Posterior cingulate gyrus (tissue), 11 donors: ENCODE results near the gene KRT34.
A peak's percentile ranks its signal among the peaks of the same experiment; 100 is the strongest.
"Not testable (repeated sequence)": the region's sequence is repeated elsewhere in the genome, so short reads cannot be mapped to it uniquely, and the experiment has no call there.

ENCODE experiments used
- DNase-seq, 10 donors: peaks; one replicate each; pipeline versions ENCODE4 v3.0.0 to v3.0.0-alpha.2; 2020 to 2021; ENCODE audit warnings: mixed read lengths in 3 of 10
- intact Hi-C: fragments of 100-400 bp; cut with DNase I; formaldehyde crosslinking; loops from one replicate; pipeline ENCODE4 v1.15.1; 2023

KRT34 gene

GRCh38 chr17:41369023-41369422, 13.1 kb downstream of the KRT34 start:
- DNase-seq, result no peak
- intact Hi-C loops, result no loop called here

GRCh38 chr17:41367426-41368075, 14.6 kb downstream of the KRT34 start:
- no peak for DNase-seq
- intact Hi-C loops, result no loop called here

- intact Hi-C loops, result no loop called here
- DNase-seq, result no peak
Measured at GRCh38 chr17:41366070-41366469, 16.0 kb downstream of the KRT34 start.

- DNase-seq, result no peak
- intact Hi-C loops, result no loop called here
Measured at GRCh38 chr17:41363881-41364280, 18.2 kb downstream of the KRT34 start.

GRCh38 chr17:41360296-41360995, 21.7 kb downstream of the KRT34 start:
- intact Hi-C loops, result no loop called here
- no peak for DNase-seq

- intact Hi-C loops, result no loop called here
Measured at GRCh38 chr17:41354536-41354935, 27.6 kb downstream of the KRT34 start.

GRCh38 chr17:41352597-41353366, 29.3 kb downstream of the KRT34 start:
- DNase-seq, result no peak
- intact Hi-C loops, result no loop called here

More at GRCh38 chr17:41354536-41354935, 27.6 kb downstream of the KRT34 start:
- no peak for DNase-seq

- no peak for DNase-seq
- intact Hi-C loops, result no loop called here
Measured at GRCh38 chr17:41351177-41351576, 30.9 kb downstream of the KRT34 start.

- intact Hi-C loops, result not testable (repeated sequence)
- peak in 2 of 10 donors; percentile 37 to 59 for DNase-seq
Measured at GRCh38 chr17:41350381-41350878, 31.7 kb downstream of the KRT34 start, which contains the start of gene KRT33A. KRT33A (minus strand) TSS chr17:41350828; CDS start chr17:41350767, 61 bp downstream.

- intact Hi-C loops, result no loop called here
- DNase-seq, result peak in 2 of 10 donors; percentile 27 to 42
Measured at GRCh38 chr17:41347869-41348760, 34.0 kb downstream of the KRT34 start.

- intact Hi-C loops, result not testable (repeated sequence)
- peak in 1 of 10 donors; percentile 59 for DNase-seq
Measured at GRCh38 chr17:41346421-41346820, 35.7 kb downstream of the KRT34 start.

- intact Hi-C loops, result no loop called here
- DNase-seq, result peak in 1 of 10 donors; percentile 50
Measured at GRCh38 chr17:41345992-41346391, 36.1 kb downstream of the KRT34 start.

GRCh38 chr17:41343029-41343428, 39.1 kb downstream of the KRT34 start:
- no peak for DNase-seq
- intact Hi-C loops, result no loop called here

GRCh38 chr17:41340934-41341861, 40.9 kb downstream of the KRT34 start:
- intact Hi-C loops, result no loop called here

GRCh38 chr17:41340494-41340893, 41.6 kb downstream of the KRT34 start:
- DNase-seq, result no peak
- intact Hi-C loops, result no loop called here

More at GRCh38 chr17:41340934-41341861, 40.9 kb downstream of the KRT34 start:
- DNase-seq, result no peak

- DNase-seq, result no peak
- intact Hi-C loops, result no loop called here
Measured at GRCh38 chr17:41339571-41340172, 42.4 kb downstream of the KRT34 start.

- no peak for DNase-seq
- intact Hi-C loops, result no loop called here
Measured at GRCh38 chr17:41338961-41339485, 43.1 kb downstream of the KRT34 start.

GRCh38 chr17:41335747-41336146, 46.4 kb downstream of the KRT34 start:
- intact Hi-C loops, result no loop called here
- DNase-seq, result no peak
